ENCODE data around the gene EHD1. TPM values are rescaled to one million over a fixed set of nuclear protein-coding genes. Genes with fewer than 3 reads are reported as not detected.

The EHD1 gene
- total and polyA plus RNA-seq, 9 of the 15 experiments (the other 6 are each of a cell fraction or from before 2014, with no cell fraction given): 0.46 to 65.0 (median 16.4) TPM

DNA sequence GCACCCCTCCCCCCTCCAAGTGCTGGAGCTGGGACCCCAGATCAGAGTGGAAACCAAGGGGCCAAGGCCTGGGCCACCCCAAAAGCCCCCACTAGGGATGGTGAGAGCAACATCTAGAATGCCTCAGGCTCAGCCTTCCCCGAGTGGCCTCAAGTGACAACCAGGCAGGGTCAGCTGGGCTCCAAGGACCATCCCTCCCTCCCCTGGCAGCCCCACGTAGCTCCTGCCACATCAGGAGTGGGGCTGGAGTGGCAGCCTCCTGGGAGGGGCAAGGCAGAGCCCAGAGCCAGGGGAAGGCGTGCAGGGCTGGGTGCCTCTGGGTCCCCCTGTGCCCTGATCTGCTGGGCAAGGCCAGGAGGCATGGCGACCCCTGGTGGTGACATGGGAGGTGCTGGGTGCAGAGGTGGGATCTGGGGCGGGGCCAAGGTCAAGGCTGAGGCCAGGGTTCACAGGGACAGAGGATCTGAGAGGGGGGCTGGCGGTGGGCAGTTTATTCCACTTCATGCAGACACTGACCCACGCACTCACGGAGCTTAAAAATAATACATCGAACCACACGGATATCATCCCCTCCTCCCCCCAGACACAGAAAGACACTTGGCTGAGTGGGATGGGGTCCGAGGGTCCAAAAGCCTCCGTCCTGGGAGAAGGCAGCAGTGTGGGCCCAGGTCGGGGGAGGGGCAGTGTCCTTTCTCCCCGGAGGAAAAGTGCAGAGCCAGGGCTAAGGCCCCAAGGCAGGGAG lies 15.8 kb upstream of the EHD1 start:
- H3K36me3 ChIP-seq (ENCODE audit: control insufficient read depth, insufficient read depth, low read length): peaks cover 41% of the 10 kb centered on the region; the same call in 2 of the 3 replicates
- H2AFZ ChIP-seq (ENCODE audit: low read depth, low read length): no peak overlapping the region
- no peaks in the 10 kb centered on the region for H3K27me3 ChIP-seq (ENCODE audit: control insufficient read depth in 2 of 2, insufficient read depth in 2 of 2, low read length in 2 of 2)
- DNase-seq (ENCODE audit: extremely low read depth in 1 of 4, low spot score in 3 of 4): peak; percentile 84 to 91 (median 87)
- H3K4me3 ChIP-seq: no peak overlapping the region
- ATAC-seq: peak; percentile 93
- H3K9ac ChIP-seq (ENCODE audit: insufficient read depth in 1 of 2, low read depth in 2 of 2, low read length in 2 of 2): peak overlapping the region in 1 of 2 experiments; percentile 77; a peak in 2 of 4 replicates
- intact Hi-C loops (cut with micrococcal nuclease): loop anchor here (1.0 to 5.0 kb wide), 2 partner anchors 47 to 107 kb away; no protein-coding TSS in a partner anchor
- peaks cover 13 to 73% of the 10 kb centered on the region in 2 experiments; a peak in 4 of 5 replicates for H3K4me1 ChIP-seq (replicated peaks in 1 of 2; ENCODE audit: control insufficient read depth in 2 of 2, insufficient read depth in 2 of 2, low read length in 2 of 2)
- BruUV-seq (replicated peaks): no TSS peak
- 17% methylated on average over 13 of the region's 14 CpGs for WGBS (ENCODE audit: insufficient coverage, low coverage, missing lambda C conversion rate)
- no peak overlapping the region; the same call in 2 of the 3 replicates for H3K27ac ChIP-seq (ENCODE audit: extremely low read depth, low read depth, low read length)
- H4K20me1 ChIP-seq (replicated peaks; ENCODE audit: control insufficient read depth, insufficient read depth, low read length): no peaks in the 10 kb centered on the region
- CTCF ChIA-PET (ENCODE audit: low intra/inter-chr PET ratio): interaction anchor here (0.5 to 3.4 kb wide), 4 partner anchors 15 to 207 kb away, joined by 3 to 39 read pairs (median 8); no protein-coding TSS in a partner anchor
- H3K79me2 ChIP-seq (ENCODE audit: control insufficient read depth, insufficient read depth, low read length): no peaks in the 10 kb centered on the region
- in situ Hi-C loops (cut with MboI): loop anchor here (5.0 kb wide), 2 partner anchors 47 to 107 kb away; no protein-coding TSS in a partner anchor
- no peaks in the 10 kb centered on the region for H3K9me1 ChIP-seq (ENCODE audit: control insufficient read depth, insufficient read depth, low read length)
- POLR2A ChIA-PET: no interaction called here
- H3K4me2 ChIP-seq (ENCODE audit: insufficient read depth, low read length): no peak overlapping the region
- no peaks in the 10 kb centered on the region for H3K9me3 ChIP-seq (replicated peaks; ENCODE audit: control insufficient read depth, insufficient read depth, low read depth, low read length)
- peak; percentile 83 for FAIRE-seq
- TF ChIP-seq RAD21 (CRISPR knock-in tag; conservative IDR thresholded peaks at IDR 0.05 in 1 of 2, IDR thresholded peaks at IDR 0.05 in 1 of 2) (peak; percentile 92 to 93), CBX1 (IDR thresholded peaks at IDR 0.05; ENCODE audit: low read depth) (peak; percentile 41; the same call in 1 of the 2 replicates), THRB (CRISPR knock-in tag; conservative IDR thresholded peaks at IDR 0.05) (0 out of 2 replicates have a peak, but pooled peaks have one; percentile 38), NR2C2 (CRISPR knock-in tag; IDR thresholded peaks at IDR 0.05) (0 out of 2 replicates have a peak, but pooled peaks have one; percentile 40), NR2C2 (tag; IDR thresholded peaks at IDR 0.05) (peak; percentile 79), RCOR1 (IDR thresholded peaks at IDR 0.05; ENCODE audit: borderline replicate concordance in 1 of 2, low read depth in 2 of 2, low read length in 2 of 2) (0 out of 4 replicates have a peak, but pooled peaks of 1 of the 2 experiments have one; percentile 45), CREM (IDR thresholded peaks at IDR 0.05; ENCODE audit: low read depth) (peak; percentile 37; the same call in 1 of the 2 replicates), MYNN (IDR thresholded peaks at IDR 0.05) (peak; percentile 89), MYNN (CRISPR knock-in tag; IDR thresholded peaks at IDR 0.05) (no peak), POLR2G (IDR thresholded peaks at IDR 0.05; ENCODE audit: low read depth, low read length) (peak; percentile 60; the same call in 1 of the 2 replicates), NUFIP1 (IDR thresholded peaks at IDR 0.05; ENCODE audit: partially characterized antibody) (no peak), GTF2A2 (tag; IDR thresholded peaks at IDR 0.05) (no peak), NFIC (IDR thresholded peaks at IDR 0.05) (peak; percentile 62), MAZ (CRISPR knock-in tag; conservative IDR thresholded peaks at IDR 0.05 in 1 of 2, IDR thresholded peaks at IDR 0.05 in 1 of 2) (peak; percentile 74 to 79), CHD2 (IDR thresholded peaks at IDR 0.05; ENCODE audit: low read depth, low read length) (0 out of 2 replicates have a peak, but pooled peaks have one; percentile 16), SMAD4 (CRISPR knock-in tag; conservative IDR thresholded peaks at IDR 0.05) (no peak), HDGF (IDR thresholded peaks at IDR 0.05) (peak; percentile 99), CC2D1A (IDR thresholded peaks at IDR 0.05) (peak; percentile 82), RBFOX2 (IDR thresholded peaks at IDR 0.05; ENCODE audit: low read depth, low read length) (peak; percentile 58), SMC3 (conservative IDR thresholded peaks at IDR 0.05; ENCODE audit: insufficient read depth, low read depth, low read length) (peak; percentile 96), ZBED1 (IDR thresholded peaks at IDR 0.05) (peak; percentile 57; the same call in 1 of the 2 replicates)

Data from K562 (cell line).